ENCODE data around the gene DCTD.

DCTD gene

GRCh38 chr4:182914357-182914756 is 2.8 kb downstream of the DCTD start:
- peaks cover 19% of the 10 kb centered on the region for H3K36me3 ChIP-seq (ENCODE audit: control insufficient read depth, insufficient read depth, low read length)
- no peak overlapping the region for H3K4me3 ChIP-seq (replicated peaks; ENCODE audit: low read depth, low read length)
- no peak for DNase-seq (ENCODE audit: extremely low read depth, insufficient read length)
- no peak for TF ChIP-seq CTCF (IDR thresholded peaks at IDR 0.05; ENCODE audit: insufficient read depth, low read length, poor library complexity, severe bottlenecking)
- H3K27me3 ChIP-seq (replicated peaks; ENCODE audit: control insufficient read depth, insufficient read depth, low read length), result no peaks in the 10 kb centered on the region

- no peak for TF ChIP-seq CTCF (IDR thresholded peaks at IDR 0.05; ENCODE audit: insufficient read depth, low read length, poor library complexity, severe bottlenecking)
- H3K36me3 ChIP-seq (ENCODE audit: control insufficient read depth, insufficient read depth, low read length), result peaks cover 19% of the 10 kb centered on the region
- no peaks in the 10 kb centered on the region for H3K27me3 ChIP-seq (replicated peaks; ENCODE audit: control insufficient read depth, insufficient read depth, low read length)
- DNase-seq (ENCODE audit: extremely low read depth, insufficient read length), result no peak
- H3K4me3 ChIP-seq (replicated peaks; ENCODE audit: low read depth, low read length), result no peak overlapping the region
Observed at GRCh38 chr4:182913621-182914020, 3.6 kb downstream of the DCTD start.

- H3K36me3 ChIP-seq (ENCODE audit: control insufficient read depth, insufficient read depth, low read length), result peaks cover 19% of the 10 kb centered on the region
Observed at GRCh38 chr4:182913036-182913435, 4.2 kb downstream of the DCTD start.

GRCh38 chr4:182908124-182908523 is 9.1 kb downstream of the DCTD start:
- Histone ChIP-seq H3K27me3 (replicated peaks; ENCODE audit: control insufficient read depth, insufficient read depth, low read length) (no peaks in the 10 kb centered on the region), H3K4me3 (replicated peaks; ENCODE audit: low read depth, low read length) (no peak overlapping the region), H3K36me3 (ENCODE audit: control insufficient read depth, insufficient read depth, low read length) (peaks cover 16% of the 10 kb centered on the region)
- no peak for TF ChIP-seq CTCF (IDR thresholded peaks at IDR 0.05; ENCODE audit: insufficient read depth, low read length, poor library complexity, severe bottlenecking)
- DNase-seq (ENCODE audit: extremely low read depth, insufficient read length), result no peak

More at GRCh38 chr4:182913036-182913435, 4.2 kb downstream of the DCTD start:
- no peak for DNase-seq (ENCODE audit: extremely low read depth, insufficient read length)
- H3K27me3 ChIP-seq (replicated peaks; ENCODE audit: control insufficient read depth, insufficient read depth, low read length), result no peaks in the 10 kb centered on the region
- TF ChIP-seq CTCF (IDR thresholded peaks at IDR 0.05; ENCODE audit: insufficient read depth, low read length, poor library complexity, severe bottlenecking), result no peak
- H3K4me3 ChIP-seq (replicated peaks; ENCODE audit: low read depth, low read length), result no peak overlapping the region

- no peak for TF ChIP-seq CTCF (IDR thresholded peaks at IDR 0.05; ENCODE audit: insufficient read depth, low read length, poor library complexity, severe bottlenecking)
- H3K36me3 ChIP-seq (ENCODE audit: control insufficient read depth, insufficient read depth, low read length), result peaks cover 17% of the 10 kb centered on the region
- no peak for DNase-seq (ENCODE audit: extremely low read depth, insufficient read length)
- H3K27me3 ChIP-seq (replicated peaks; ENCODE audit: control insufficient read depth, insufficient read depth, low read length), result no peaks in the 10 kb centered on the region
- no peak overlapping the region for H3K4me3 ChIP-seq (replicated peaks; ENCODE audit: low read depth, low read length)
Observed at GRCh38 chr4:182907396-182907795, 9.8 kb downstream of the DCTD start.

- Histone ChIP-seq H3K27me3 (replicated peaks; ENCODE audit: control insufficient read depth, insufficient read depth, low read length) (no peaks in the 10 kb centered on the region), H3K4me3 (replicated peaks; ENCODE audit: low read depth, low read length) (no peak overlapping the region), H3K36me3 (ENCODE audit: control insufficient read depth, insufficient read depth, low read length) (peaks cover 17% of the 10 kb centered on the region)
- TF ChIP-seq CTCF (IDR thresholded peaks at IDR 0.05; ENCODE audit: insufficient read depth, low read length, poor library complexity, severe bottlenecking), result no peak
- no peak for DNase-seq (ENCODE audit: extremely low read depth, insufficient read length)
Observed at GRCh38 chr4:182906786-182907185, 10.4 kb downstream of the DCTD start.

Data from GM06990 (cell line).